Measurements from ENCODE around the gene RAB8A. TPM values are rescaled to one million over a fixed set of nuclear protein-coding genes. Genes with fewer than 3 reads are reported as not detected.

RAB8A gene
- total RNA-seq, 6 donors from 2014 or later = 29.3 to 117 (median 60.6) TPM

- no peak for TF ChIP-seq CTCF (IDR thresholded peaks at IDR 0.05)
- TF ChIP-seq POLR2AphosphoS5 (IDR thresholded peaks at IDR 0.05) = no peak
- no peak for TF ChIP-seq POLR2A (IDR thresholded peaks at IDR 0.05)
- TF ChIP-seq EP300 (IDR thresholded peaks at IDR 0.05) = no peak
- Histone ChIP-seq H3K27me3 (no peaks in the 10 kb centered on the region), H3K9me3 (no peaks in the 10 kb centered on the region), H3K4me3 (peak overlapping the region in 3 of 4 donors; percentile 34 to 49 (median 37)), H3K36me3 (no peaks in the 10 kb centered on the region), H3K27ac (peak overlapping the region; percentile 68 to 87 (median 74)), H3K4me1 (peaks cover 3 to 24% (median 9%) of the 10 kb centered on the region in 4 donors)
- WGBS, 2 donors = 44 to 48% methylated on average over 1 of the region's 1 CpG
- no peak for DNase-seq
- ATAC-seq (ENCODE audit: low FRiP score in 2 of 2) = no peak
These were observed 32.5 kb downstream of the RAB8A start for GRCh38 chr19:16144216-16144581.

- ATAC-seq (ENCODE audit: low FRiP score in 2 of 2) (no peak), DNase-seq (no peak)
- Histone ChIP-seq H3K9me3 (no peaks in the 10 kb centered on the region), H3K4me3 (no peak overlapping the region), H3K36me3 (no peaks in the 10 kb centered on the region), H3K4me1 (peaks cover 3 to 24% (median 5%) of the 10 kb centered on the region in 4 donors), H3K27ac (no peak overlapping the region), H3K27me3 (no peaks in the 10 kb centered on the region)
- TF ChIP-seq POLR2AphosphoS5 (IDR thresholded peaks at IDR 0.05) = no peak
- TF ChIP-seq EP300 (IDR thresholded peaks at IDR 0.05) = no peak
- TF ChIP-seq POLR2A (IDR thresholded peaks at IDR 0.05) = no peak
- no peak for TF ChIP-seq CTCF (IDR thresholded peaks at IDR 0.05)
- 57 to 70% methylated on average over 5 of the region's 5 CpGs for WGBS, 2 donors
These were observed 34.4 kb downstream of the RAB8A start for GRCh38 chr19:16146112-16146511.

- TF ChIP-seq EP300 (IDR thresholded peaks at IDR 0.05) (no peak), POLR2AphosphoS5 (IDR thresholded peaks at IDR 0.05) (no peak), CTCF (IDR thresholded peaks at IDR 0.05) (no peak), POLR2A (IDR thresholded peaks at IDR 0.05) (no peak)
- no peaks in the 10 kb centered on the region for H3K27me3 ChIP-seq
- peaks cover 0 to 10% (median 3%) of the 10 kb centered on the region in 4 donors for H3K4me1 ChIP-seq
- DNase-seq (no peak), ATAC-seq (ENCODE audit: low FRiP score in 2 of 2) (no peak)
- H3K9me3 ChIP-seq = no peaks in the 10 kb centered on the region
- no peak overlapping the region for H3K4me3 ChIP-seq
- H3K36me3 ChIP-seq = peaks cover 0 to 8% (median 0%) of the 10 kb centered on the region in 4 donors
- 67 to 76% methylated on average over 8 of the region's 8 CpGs for WGBS, 2 donors
- peak overlapping the region in 3 of 4 donors; percentile 67 to 79 (median 78) for H3K27ac ChIP-seq
These were observed 36.9 kb downstream of the RAB8A start for GRCh38 chr19:16148443-16149229.

GRCh38 chr19:16153582-16154336 lies 42.1 kb downstream of the RAB8A start:
- no peak overlapping the region for H3K4me3 ChIP-seq
- DNase-seq (no peak), ATAC-seq (ENCODE audit: low FRiP score in 2 of 2) (no peak)
- H3K27me3 ChIP-seq = no peaks in the 10 kb centered on the region
- H3K36me3 ChIP-seq = peaks cover 0 to 14% (median 4%) of the 10 kb centered on the region in 4 donors
- WGBS, 2 donors = 81 to 86% methylated on average over 6 to 11 of the region's 11 CpGs
- no peaks in the 10 kb centered on the region for H3K9me3 ChIP-seq
- no peak overlapping the region for H3K27ac ChIP-seq
- peaks cover 0 to 2% (median 0%) of the 10 kb centered on the region in 4 donors for H3K4me1 ChIP-seq
- TF ChIP-seq CTCF (IDR thresholded peaks at IDR 0.05) (no peak), POLR2AphosphoS5 (IDR thresholded peaks at IDR 0.05) (no peak), EP300 (IDR thresholded peaks at IDR 0.05) (no peak), POLR2A (IDR thresholded peaks at IDR 0.05) (no peak)

Data from upper lobe of left lung (tissue), 6 donors.